ENCODE data around the gene SMR3B. TPM values are rescaled to one million over a fixed set of nuclear protein-coding genes. Genes with fewer than 3 reads are reported as not detected.

The SMR3B gene
- total and polyA plus RNA-seq, 2 of the 4 experiments (the other 2 are of a cell fraction) = not detected

DNA sequence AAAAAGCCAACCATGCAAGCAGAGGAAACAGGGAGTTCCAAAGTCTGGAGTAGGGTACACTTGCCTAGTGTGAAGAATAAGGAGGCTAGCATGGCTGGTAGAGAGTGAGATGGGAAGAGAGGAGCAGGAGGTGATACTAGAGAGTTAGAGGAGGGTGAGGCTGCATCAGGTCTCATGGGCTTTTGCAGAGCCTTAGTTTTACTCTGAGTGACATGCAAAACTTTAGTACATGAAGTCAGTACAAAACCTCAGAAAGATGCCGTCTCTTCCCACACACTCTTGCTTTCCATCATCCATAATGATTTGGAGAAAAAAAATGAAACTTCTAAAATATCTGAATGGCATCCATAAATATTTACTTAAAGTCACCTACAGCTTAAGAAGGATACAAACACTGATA lies 19.8 kb downstream of the SMR3B start:
- Histone ChIP-seq H3K9me3 (ENCODE audit: control insufficient read depth, insufficient read depth, low read length) (no peaks in the 10 kb centered on the region), H3K18ac (ENCODE audit: low read depth, low read length) (no peak overlapping the region), H3K36me3 (ENCODE audit: control insufficient read depth, insufficient read depth, low read length) (no peaks in the 10 kb centered on the region), H2AK5ac (ENCODE audit: low read depth, low read length) (no peak overlapping the region), H3K27me3 (ENCODE audit: control insufficient read depth, insufficient read depth, low read length) (no peaks in the 10 kb centered on the region), H4K20me1 (ENCODE audit: insufficient read depth, low read length) (no peaks in the 10 kb centered on the region), H3K4me3 (ENCODE audit: insufficient read depth, low read depth, low read length) (no peak overlapping the region), H2AFZ (replicated peaks; ENCODE audit: low read length, poor library complexity) (no peak overlapping the region), H3K4me2 (ENCODE audit: low read depth, low read length) (no peak overlapping the region), H4K5ac (ENCODE audit: low read depth, low read length) (no peak overlapping the region), H2BK20ac (ENCODE audit: low read depth, low read length) (no peak overlapping the region), H4K91ac (ENCODE audit: insufficient read depth, low read depth, low read length) (no peak overlapping the region), H2BK15ac (ENCODE audit: low read depth, low read length) (no peak overlapping the region), H3K9me1 (ENCODE audit: insufficient read depth, low read length) (no peaks in the 10 kb centered on the region), H3K4me1 (ENCODE audit: control insufficient read depth, insufficient read depth, low read length) (no peaks in the 10 kb centered on the region), H2BK120ac (ENCODE audit: low read depth, low read length) (no peak overlapping the region), H3K4ac (ENCODE audit: low read depth, low read length) (no peak overlapping the region), H3K23ac (ENCODE audit: low read depth, low read length) (no peak overlapping the region), H3K9ac (ENCODE audit: low read depth, low read length) (no peak overlapping the region), H4K8ac (ENCODE audit: low read depth in 2 of 2, low read length in 2 of 2) (no peak overlapping the region), H3K27ac (ENCODE audit: insufficient read depth, low read length) (no peak overlapping the region), H3K56ac (ENCODE audit: extremely low read depth, insufficient read depth, low read length) (no peak overlapping the region), H2BK5ac (ENCODE audit: low read depth, low read length, poor library complexity, severe bottlenecking) (no peak overlapping the region), H3K14ac (replicated peaks; ENCODE audit: low read depth, low read length) (no peak overlapping the region), H2AK9ac (replicated peaks; ENCODE audit: low read depth, low read length, poor library complexity) (no peak overlapping the region), H3K79me1 (ENCODE audit: low read depth in 1 of 2, low read length in 2 of 2) (no peaks in the 10 kb centered on the region)
- in situ Hi-C loops (cut with MboI; ENCODE audit: low sequenced_read_pairs) = no loop called here
- intact Hi-C loops (cut with micrococcal nuclease) = no loop called here
- ChIA-PET CTCF (no interaction called here), POLR2A (ENCODE audit: unreplicated experiment) (no interaction called here)
- ATAC-seq (ENCODE audit: low read depth) = no peak
- no peak for TF ChIP-seq MAFK (IDR thresholded peaks at IDR 0.05; ENCODE audit: low read depth, low read length)
- TF ChIP-seq FOS (IDR thresholded peaks at IDR 0.05; ENCODE audit: low read depth, low read length) = no peak
- no peak for TF ChIP-seq ELK1 (IDR thresholded peaks at IDR 0.05; ENCODE audit: borderline replicate concordance, low read depth, low read length)
- TF ChIP-seq MXI1 (IDR thresholded peaks at IDR 0.05; ENCODE audit: borderline replicate concordance, low read depth, low read length) = no peak
- TF ChIP-seq POLR2A (IDR thresholded peaks at IDR 0.05; ENCODE audit: low read depth, low read length) = no peak
- no peak for TF ChIP-seq USF2 (IDR thresholded peaks at IDR 0.05; ENCODE audit: low read depth, low read length)
- no peak for TF ChIP-seq SMC3 (IDR thresholded peaks at IDR 0.05; ENCODE audit: low read depth, low read length)
- TF ChIP-seq CHD1 (IDR thresholded peaks at IDR 0.05; ENCODE audit: low read depth, low read length) = no peak
- TF ChIP-seq MAZ (IDR thresholded peaks at IDR 0.05; ENCODE audit: borderline replicate concordance, low read depth, low read length) = no peak
- TF ChIP-seq NFE2L2 (IDR thresholded peaks at IDR 0.05; ENCODE audit: low read depth, low read length) = no peak
- TF ChIP-seq BHLHE40 (IDR thresholded peaks at IDR 0.05; ENCODE audit: low read depth, low read length) = no peak
- TF ChIP-seq RAD21 (IDR thresholded peaks at IDR 0.05; ENCODE audit: low read length) = no peak
- no peak for TF ChIP-seq CEBPB (IDR thresholded peaks at IDR 0.05; ENCODE audit: low read depth, low read length)
- no peak for TF ChIP-seq RCOR1 (IDR thresholded peaks at IDR 0.05; ENCODE audit: insufficient replicate concordance, low read length)
- no peak for TF ChIP-seq RFX5 (IDR thresholded peaks at IDR 0.05; ENCODE audit: low read depth, low read length)
- WGBS, 2 experiments (ENCODE audit: extremely low coverage in 2 of 2, insufficient read length in 1 of 2) = no CpG with 5 or more reads among the region's 1 CpG
- BruUV-seq (replicated peaks) = no TSS peak
- no peak for DNase-seq
- dilution Hi-C loops (cut with HindIII; ENCODE audit: low sequenced_read_pairs, unreplicated experiment) = no loop called here
